SK-N-SH treated with all-trans-retinoic acid at 6 μM for 48 hours (cell line): ENCODE results near the gene BACH1.

Experiments
- ATAC-seq: fragments of 200-7000 bp; cut with Tn5 transposase; 3 replicates; pipeline ENCODE4 v1.9.1; 2020; ENCODE audit warnings: mild to moderate bottlenecking, moderate library complexity
- ARNTL ChIP-seq: fragments of 450-650 bp; formaldehyde crosslinking; IDR thresholded peaks from 2 replicates; pipeline ENCODE4 v1.5.0; 2020; ENCODE audit warnings: low read depth, mild to moderate bottlenecking, moderate library complexity, borderline replicate concordance
- BACH2 ChIP-seq: fragments of 250-450 bp; sonication (Bioruptor Pico); IDR thresholded peaks from 2 replicates; pipeline ENCODE4 v1.9.0; 2021; ENCODE audit warnings: mild to moderate bottlenecking, borderline replicate concordance
- CREB5 ChIP-seq: fragments of 250-450 bp; sonication (Bioruptor Pico); IDR thresholded peaks from 2 replicates; pipeline ENCODE4 v1.5.1; 2020; ENCODE audit warnings: low read depth, mild to moderate bottlenecking, moderate library complexity
- CSRNP3 ChIP-seq: fragments of 250-450 bp; sonication (Bioruptor Pico); IDR thresholded peaks from 2 replicates; pipeline ENCODE4 v1.5.1; 2021; ENCODE audit warnings: mild to moderate bottlenecking, moderate library complexity
- ESRRG ChIP-seq: fragments of 250-450 bp; sonication (Bioruptor Pico); IDR thresholded peaks from 2 replicates; pipeline ENCODE4 v1.6.1; 2021; ENCODE audit warnings: mild to moderate bottlenecking
- GLIS3 ChIP-seq: fragments of 250-450 bp; sonication (Bioruptor Pico); IDR thresholded peaks from 2 replicates; pipeline ENCODE4 v1.5.0; 2020; ENCODE audit warnings: mild to moderate bottlenecking, moderate library complexity
- ISL1 ChIP-seq: fragments of 250-450 bp; sonication (Bioruptor Pico); IDR thresholded peaks from 2 replicates; pipeline ENCODE4 v2.1.2; 2022; ENCODE audit warnings: mild to moderate bottlenecking, moderate library complexity
- OSR1 ChIP-seq: fragments of 250-450 bp; sonication (Bioruptor Pico); IDR thresholded peaks from 2 replicates; pipeline ENCODE4 v1.8.0; 2022; ENCODE audit warnings: moderate library complexity, mild to moderate bottlenecking, inconsistent platforms
- PATZ1 ChIP-seq: fragments of 250-450 bp; sonication (Bioruptor Pico); IDR thresholded peaks from 2 replicates; pipeline ENCODE4 v1.8.0; 2020; ENCODE audit warnings: mild to moderate bottlenecking, moderate library complexity, borderline replicate concordance
- POU6F1 ChIP-seq: fragments of 250-450 bp; sonication (Bioruptor Pico); IDR thresholded peaks from 2 replicates; pipeline ENCODE4 v1.8.0; 2021; ENCODE audit warnings: low read depth, mild to moderate bottlenecking, moderate library complexity, borderline replicate concordance
- PPARA ChIP-seq: fragments of 250-450 bp; sonication (Bioruptor Pico); IDR thresholded peaks from 2 replicates; pipeline ENCODE4 v1.5.0; 2020; ENCODE audit warnings: mild to moderate bottlenecking, borderline replicate concordance
- RARB ChIP-seq: fragments of 250-450 bp; sonication (Bioruptor Pico); IDR thresholded peaks from 2 replicates; pipeline ENCODE4 v1.8.0; 2021; ENCODE audit warnings: mild to moderate bottlenecking, moderate library complexity
- SNAI2 ChIP-seq: fragments of 250-450 bp; sonication (Bioruptor Pico); IDR thresholded peaks from 2 replicates; pipeline ENCODE4 v1.5.0; 2020; ENCODE audit warnings: mild to moderate bottlenecking, moderate library complexity
- TCF4 ChIP-seq: fragments of 250-450 bp; sonication (Bioruptor Pico); IDR thresholded peaks from 2 replicates; pipeline ENCODE4 v1.8.0; 2021; ENCODE audit warnings: mild to moderate bottlenecking, moderate library complexity, borderline replicate concordance
- TOX ChIP-seq: fragments of 250-450 bp; sonication (Bioruptor Pico); IDR thresholded peaks from 2 replicates; pipeline ENCODE4 v1.8.0; 2021; ENCODE audit warnings: mild to moderate bottlenecking, moderate library complexity, borderline replicate concordance
- TSHZ2 ChIP-seq: fragments of 250-450 bp; sonication (Bioruptor Pico); IDR thresholded peaks from 2 replicates; pipeline ENCODE4 v1.5.0; 2020; ENCODE audit warnings: mild to moderate bottlenecking, moderate library complexity
- ZC3H10 ChIP-seq: fragments of 250-450 bp; sonication (Bioruptor Pico); IDR thresholded peaks from 2 replicates; pipeline ENCODE4 v1.5.1; 2021; ENCODE audit warnings: mild to moderate bottlenecking, moderate library complexity
- ZFP3 ChIP-seq: fragments of 250-450 bp; sonication (Bioruptor Pico); IDR thresholded peaks from 2 replicates; pipeline ENCODE4 v1.5.0; 2020; ENCODE audit warnings: mild to moderate bottlenecking, moderate library complexity
- ZNF565 ChIP-seq: fragments of 450-650 bp; formaldehyde crosslinking; conservative IDR thresholded peaks from 2 replicates; pipeline ENCODE4 v1.5.0; 2020; ENCODE audit warnings: low read depth, mild to moderate bottlenecking, moderate library complexity
- ZNF70 ChIP-seq: fragments of 450-650 bp; formaldehyde crosslinking; IDR thresholded peaks from 2 replicates; pipeline ENCODE4 v1.5.0; 2020; ENCODE audit warnings: mild to moderate bottlenecking, moderate library complexity
- ZNF8 ChIP-seq: fragments of 450-650 bp; formaldehyde crosslinking; IDR thresholded peaks from 2 replicates; pipeline ENCODE4 v1.5.0; 2020; ENCODE audit warnings: mild to moderate bottlenecking, moderate library complexity

BACH1 gene

GRCh38 chr21:29326914-29327554, 28.3 kb downstream of the BACH1 start:
- ATAC-seq: no peak
- no peak for TF ChIP-seq PPARA
- no peak for TF ChIP-seq POU6F1
- TF ChIP-seq TCF4 (CRISPR knock-in tag): no peak
- TF ChIP-seq SNAI2: no peak
- TF ChIP-seq ZFP3 (CRISPR knock-in tag): no peak
- TF ChIP-seq TOX (CRISPR knock-in tag): no peak
- TF ChIP-seq ARNTL (CRISPR knock-in tag): no peak
- no peak for TF ChIP-seq ZC3H10 (CRISPR knock-in tag)
- TF ChIP-seq PATZ1 (CRISPR knock-in tag): no peak
- TF ChIP-seq CSRNP3: no peak
- no peak for TF ChIP-seq GLIS3
- no peak for TF ChIP-seq ESRRG (CRISPR knock-in tag)

- no peak for ATAC-seq
- no peak for TF ChIP-seq ISL1 (CRISPR knock-in tag)
- no peak for TF ChIP-seq CREB5 (CRISPR knock-in tag)
- no peak for TF ChIP-seq POU6F1
- no peak for TF ChIP-seq PATZ1 (CRISPR knock-in tag)
- no peak for TF ChIP-seq TCF4 (CRISPR knock-in tag)
- TF ChIP-seq ZNF70 (CRISPR knock-in tag): no peak
- no peak for TF ChIP-seq ZNF8 (CRISPR knock-in tag)
- no peak for TF ChIP-seq TOX (CRISPR knock-in tag)
- TF ChIP-seq PPARA: no peak
- no peak for TF ChIP-seq RARB (CRISPR knock-in tag)
- TF ChIP-seq BACH2: no peak
- no peak for TF ChIP-seq ZNF565 (CRISPR knock-in tag)
- TF ChIP-seq ARNTL (CRISPR knock-in tag): no peak
Observed at GRCh38 chr21:29329406-29329805, 30.7 kb downstream of the BACH1 start.

- no peak for ATAC-seq
- no peak for TF ChIP-seq OSR1 (CRISPR knock-in tag)
- no peak for TF ChIP-seq CREB5 (CRISPR knock-in tag)
- TF ChIP-seq ZFP3 (CRISPR knock-in tag): no peak
- no peak for TF ChIP-seq TSHZ2 (CRISPR knock-in tag)
- TF ChIP-seq CSRNP3: no peak
- no peak for TF ChIP-seq TOX (CRISPR knock-in tag)
Observed at GRCh38 chr21:29330797-29331196, 32.1 kb downstream of the BACH1 start.
